H9 (cell line): ENCODE results near the gene GPR183. TPM values are rescaled to one million over a fixed set of nuclear protein-coding genes. Genes with fewer than 3 reads are reported as not detected.

Experiments
- DNase-seq: peaks from one replicate; pipeline ENCODE4 v3.0.0-alpha.2; 2017
- H2AFZ ChIP-seq: one replicate; pipeline ENCODE4 v1.6.1; 2013; ENCODE audit warnings: mild to moderate bottlenecking, low read length, control low read depth, moderate library complexity
- H2AK5ac ChIP-seq: 2 replicates; pipeline ENCODE4 v1.6.1; 2013; ENCODE audit warnings: low read length, control low read depth, mixed read lengths; ENCODE audit not compliant: insufficient read length
- H2BK120ac ChIP-seq: one replicate; pipeline ENCODE4 v1.6.1; 2013; ENCODE audit warnings: low read depth, mild to moderate bottlenecking, low read length, control low read depth, inconsistent platforms; ENCODE audit not compliant: poor library complexity, severe bottlenecking
- H2BK12ac ChIP-seq: 2 replicates; pipeline ENCODE4 v1.6.1; 2013; ENCODE audit warnings: low read length, control low read depth, mixed read lengths, low read depth; ENCODE audit not compliant: insufficient read length
- H2BK15ac ChIP-seq: 2 replicates; pipeline ENCODE4 v1.6.1; 2013; ENCODE audit warnings: low read depth, low read length, control low read depth
- H2BK20ac ChIP-seq: one replicate; pipeline ENCODE4 v1.6.1; 2013; ENCODE audit warnings: low read depth, mild to moderate bottlenecking, low read length, control low read depth, inconsistent platforms; ENCODE audit not compliant: poor library complexity, severe bottlenecking
- H2BK5ac ChIP-seq: 2 replicates; pipeline ENCODE4 v1.6.1; 2013; ENCODE audit warnings: low read length, control low read depth, mixed read lengths; ENCODE audit not compliant: insufficient read length
- H3K14ac ChIP-seq: 2 replicates; pipeline ENCODE4 v1.6.1; 2013; ENCODE audit warnings: low read length, control low read depth; ENCODE audit not compliant: insufficient read depth
- H3K18ac ChIP-seq: 2 replicates; pipeline ENCODE4 v1.6.1; 2013; ENCODE audit warnings: low read depth, mild to moderate bottlenecking, mixed read lengths, low read length, control low read depth; ENCODE audit not compliant: insufficient read length
- H3K23ac ChIP-seq: 2 replicates; pipeline ENCODE4 v1.6.1; 2013; ENCODE audit warnings: low read length, control low read depth, mixed read lengths, low read depth; ENCODE audit not compliant: insufficient read length
- H3K23me2 ChIP-seq: 2 replicates; pipeline ENCODE4 v1.6.1; 2013; ENCODE audit warnings: low read depth, mild to moderate bottlenecking, mixed read lengths, low read length, control low read depth; ENCODE audit not compliant: insufficient read length, poor library complexity, severe bottlenecking
- H3K27ac ChIP-seq: 2 replicates; pipeline ENCODE4 v1.5.1; 2013; ENCODE audit warnings: low read length, control low read depth, mixed read lengths, low read depth; ENCODE audit not compliant: insufficient read length
- H3K27me3 ChIP-seq: 2 replicates; pipeline ENCODE4 v1.6.1; 2013; ENCODE audit warnings: low read length, control low read depth, inconsistent platforms; ENCODE audit not compliant: insufficient read depth
- H3K4ac ChIP-seq: 2 replicates; pipeline ENCODE4 v1.6.1; 2013; ENCODE audit warnings: low read depth, mild to moderate bottlenecking, control low read depth, inconsistent platforms, low read length, moderate library complexity
- H3K4me1 ChIP-seq: 2 replicates; pipeline ENCODE4 v1.6.1; 2013; ENCODE audit warnings: low read length, control low read depth, inconsistent platforms; ENCODE audit not compliant: insufficient read depth
- H3K4me2 ChIP-seq: 2 replicates; pipeline ENCODE4 v1.6.1; 2013; ENCODE audit warnings: low read length, control low read depth, mixed read lengths; ENCODE audit not compliant: insufficient read length, insufficient read depth
- H3K56ac ChIP-seq: 2 replicates; pipeline ENCODE4 v1.6.1; 2013; ENCODE audit warnings: low read depth, mild to moderate bottlenecking, mixed read lengths, low read length, control low read depth; ENCODE audit not compliant: insufficient read length
- H3K79me1 ChIP-seq: 2 replicates; pipeline ENCODE4 v1.6.1; 2013; ENCODE audit warnings: low read depth, mild to moderate bottlenecking, moderate library complexity, low read length, control low read depth, inconsistent platforms; ENCODE audit not compliant: insufficient read depth, poor library complexity, severe bottlenecking
- H3K79me2 ChIP-seq: 2 replicates; pipeline ENCODE4 v1.6.1; 2013; ENCODE audit warnings: low read length, control low read depth, inconsistent platforms; ENCODE audit not compliant: insufficient read depth
- H3K9ac ChIP-seq: 2 replicates; pipeline ENCODE4 v1.6.1; 2013; ENCODE audit warnings: low read length, control low read depth, mixed read lengths; ENCODE audit not compliant: insufficient read length; ENCODE audit errors: extremely low read depth
- H3K9me3 ChIP-seq: one replicate; pipeline ENCODE4 v1.6.1; 2013; ENCODE audit warnings: low read depth, low read length, inconsistent platforms; ENCODE audit not compliant: control insufficient read depth
- H3T11ph ChIP-seq: one replicate; pipeline ENCODE4 v1.6.1; 2013; ENCODE audit warnings: mild to moderate bottlenecking, low read length, control low read depth, inconsistent platforms
- H4K20me1 ChIP-seq: one replicate; pipeline ENCODE4 v1.6.1; 2013; ENCODE audit not compliant: control insufficient read depth, insufficient read length, insufficient read depth
- H4K5ac ChIP-seq: 2 replicates; pipeline ENCODE4 v1.6.1; 2013; ENCODE audit warnings: low read depth, mild to moderate bottlenecking, mixed read lengths, low read length, control low read depth; ENCODE audit not compliant: insufficient read length
- H4K8ac ChIP-seq: replicated peaks from 2 replicates; pipeline ENCODE4 v1.6.1; 2013; ENCODE audit warnings: low read length, control low read depth, mixed read lengths, low read depth; ENCODE audit not compliant: insufficient read length
- H4K91ac ChIP-seq: 2 replicates; pipeline ENCODE4 v1.6.1; 2013; ENCODE audit warnings: low read depth, mild to moderate bottlenecking, moderate library complexity, mixed read lengths, low read length, control low read depth; ENCODE audit not compliant: insufficient read length
- H3K27ac Mint-ChIP-seq, 3 experiments: 2 replicates in 2 of 3; 3 replicates in 1 of 3; pipeline ENCODE4 v1.8.0; 2020 to 2021; ENCODE audit warnings: mixed read lengths in 3 of 3, mild to moderate bottlenecking in 1 of 3, moderate library complexity in 1 of 3
- H3K27me3 Mint-ChIP-seq: 2 replicates; pipeline ENCODE4 v1.8.0; 2021; ENCODE audit warnings: low read depth, mild to moderate bottlenecking, moderate library complexity, mixed read lengths
- H3K36me3 Mint-ChIP-seq, 3 experiments: 2 replicates in 2 of 3; 3 replicates in 1 of 3; pipeline ENCODE4 v1.8.0; 2020 to 2021; ENCODE audit warnings: low read depth in 3 of 3, mixed read lengths in 3 of 3; ENCODE audit not compliant: insufficient read depth in 1 of 3
- H3K4me1 Mint-ChIP-seq, 2 experiments: 2 replicates each; pipeline ENCODE4 v1.8.0; 2020; ENCODE audit warnings: mixed read lengths in 2 of 2
- H3K4me3 Mint-ChIP-seq, 2 experiments: 2 replicates in 1 of 2; 3 replicates in 1 of 2; pipeline ENCODE4 v1.8.0; 2020 to 2021; ENCODE audit warnings: mild to moderate bottlenecking in 2 of 2, mixed read lengths in 2 of 2, moderate library complexity in 1 of 2
- H3K9me3 Mint-ChIP-seq, 2 experiments: 2 replicates in 1 of 2; 3 replicates in 1 of 2; pipeline ENCODE4 v1.8.0; 2020; ENCODE audit warnings: mild to moderate bottlenecking in 2 of 2, mixed read lengths in 2 of 2, moderate library complexity in 1 of 2
- CTCF ChIP-seq: fragments of 200-600 bp; sonication (generic); conservative IDR thresholded peaks from 3 replicates; pipeline ENCODE4 v1.8.0; 2021; ENCODE audit warnings: antibody characterized with exemption, mild to moderate bottlenecking
- WGBS: extraction: QIAGEN DNeasy Blood & Tissue Kit; methylation state at CpG from one replicate; pipeline ENCODE4 v1.1.7; 2013; ENCODE audit warnings: missing lambda C conversion rate, low lambda C conversion rate, mixed read lengths; ENCODE audit not compliant: insufficient read length; ENCODE audit errors: extremely low coverage; 5-methylcytosine and 5-hydroxymethylcytosine counted together
- total RNA-seq: library from RNA; stranded (reverse); gene quantifications from 2 replicates; pipeline ENCODE4 v1.2.1, GENCODE V29; 2021

GPR183 gene
- total RNA-seq, 1 experiment from 2014 or later = not detected

DNA sequence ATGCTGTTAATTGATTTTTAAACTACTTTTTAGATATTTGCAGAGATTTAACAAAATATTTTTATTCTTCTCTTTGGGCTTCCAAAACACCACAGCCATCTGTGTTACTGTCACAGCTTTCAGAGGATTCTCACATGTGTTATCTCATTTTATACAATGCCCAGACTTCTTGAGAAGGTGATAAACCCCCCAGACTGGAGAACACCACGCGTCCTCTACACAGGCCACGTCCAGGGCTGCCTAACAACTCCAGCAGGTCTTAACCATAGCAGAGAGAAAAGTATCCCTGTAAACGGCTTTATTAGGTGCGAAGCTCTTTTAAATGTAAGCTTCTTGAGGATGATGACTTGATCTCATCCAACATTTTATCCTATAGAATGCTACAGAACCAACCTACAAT, 2.0 kb downstream of the GPR183 start:
- no peak overlapping the region for H2BK20ac ChIP-seq
- H3K27me3 ChIP-seq = no peaks in the 10 kb centered on the region
- peaks cover 6 to 13% of the 10 kb centered on the region in 2 experiments; a peak in 2 of 4 replicates for H3K4me1 Mint-ChIP-seq
- no peak overlapping the region for H2AK5ac ChIP-seq
- H3K56ac ChIP-seq = no peak overlapping the region
- H2BK12ac ChIP-seq = no peak overlapping the region
- no peak overlapping the region for H3K27ac Mint-ChIP-seq
- no peak for TF ChIP-seq CTCF
- no peaks in the 10 kb centered on the region for H3K27me3 Mint-ChIP-seq
- H3K23ac ChIP-seq = no peak overlapping the region
- no peaks in the 10 kb centered on the region for H3K79me1 ChIP-seq
- no peak overlapping the region for H4K91ac ChIP-seq
- H2BK120ac ChIP-seq = no peak overlapping the region
- H3K4me3 Mint-ChIP-seq = no peak overlapping the region
- H3K4me2 ChIP-seq = no peak overlapping the region
- no peak for DNase-seq
- H3K4me1 ChIP-seq = no peaks in the 10 kb centered on the region; the same call in 1 of the 2 replicates
- no peak overlapping the region for H2BK15ac ChIP-seq
- H3K9ac ChIP-seq = no peak overlapping the region
- no peak overlapping the region for H3K14ac ChIP-seq
- H4K20me1 ChIP-seq = no peaks in the 10 kb centered on the region
- WGBS = no CpG with 5 or more reads among the region's 5 CpGs
- no peak overlapping the region for H2BK5ac ChIP-seq
- H3K23me2 ChIP-seq = no peaks in the 10 kb centered on the region
- H4K8ac ChIP-seq = no peak overlapping the region
- no peak overlapping the region for H4K5ac ChIP-seq
- peaks cover 4 to 7% (median 6%) of the 10 kb centered on the region in 3 experiments; a peak in 3 of 7 replicates for H3K36me3 Mint-ChIP-seq
- H3K4ac ChIP-seq = no peak overlapping the region
- no peak overlapping the region for H3K27ac ChIP-seq
- H2AFZ ChIP-seq = no peak overlapping the region
- no peaks in the 10 kb centered on the region for H3K9me3 Mint-ChIP-seq
- no peaks in the 10 kb centered on the region for H3K9me3 ChIP-seq
- H3K18ac ChIP-seq = no peak overlapping the region
- H3T11ph ChIP-seq = no peak overlapping the region
- H3K79me2 ChIP-seq = 0 out of 2 replicates have a peak, but pooled peaks cover 2% of the 10 kb centered on the region
